H1 (cell line): Measurements from ENCODE around the gene CH25H. TPM values are rescaled to one million over a fixed set of nuclear protein-coding genes. Genes with fewer than 3 reads are reported as not detected.

Experiments used
- CTCF ChIA-PET: fragments of 300-600 bp; sonication (Branson Sonifier 250); formaldehyde crosslinking; loops from one replicate; lab custom pipeline; 2021; ENCODE audit not compliant: partially characterized antibody; lab: Charles Lee
- POLR2A ChIA-PET: fragments of 300-600 bp; sonication (Branson Sonifier 250); formaldehyde crosslinking; loops from one replicate; lab custom pipeline; 2021; ENCODE audit warnings: inconsistent platforms; ENCODE audit not compliant: partially characterized antibody; lab: Charles Lee
- DNase-seq, 2 experiments: peaks; one replicate each; pipeline versions ENCODE4 v3.0.0 to v3.0.0-alpha.2; 2010 to 2022; ENCODE audit warnings: low spot score in 2 of 2, low read depth in 1 of 2, mixed read lengths in 1 of 2
- FAIRE-seq: peaks from 2 replicates; lab custom pipeline; 2011; peaks lifted over from hg19 to GRCh38; lab: Jason Lieb, UNC
- H2AFZ ChIP-seq: 2 replicates; pipeline ENCODE4 v1.8.1; 2012; ENCODE audit warnings: low read length, inconsistent platforms
- H2AK5ac ChIP-seq: 2 replicates; pipeline ENCODE4 v1.6.1; 2013; ENCODE audit warnings: low read depth, low read length
- H2BK120ac ChIP-seq: replicated peaks from 2 replicates; pipeline ENCODE3; 2013; ENCODE audit warnings: low read depth, low read length, inconsistent platforms
- H2BK12ac ChIP-seq: 2 replicates; pipeline ENCODE4 v1.6.1; 2013; ENCODE audit warnings: low read depth, low read length
- H2BK15ac ChIP-seq: 2 replicates; pipeline ENCODE4 v1.6.1; 2013; ENCODE audit warnings: low read length
- H2BK20ac ChIP-seq: 2 replicates; pipeline ENCODE4 v1.6.1; 2013; ENCODE audit warnings: low read length
- H2BK5ac ChIP-seq: 2 replicates; pipeline ENCODE4 v1.6.1; 2013; ENCODE audit warnings: low read depth, low read length
- H3K14ac ChIP-seq: 2 replicates; pipeline ENCODE4 v1.6.1; 2013; ENCODE audit warnings: inconsistent platforms; ENCODE audit not compliant: insufficient read length
- H3K18ac ChIP-seq: 2 replicates; pipeline ENCODE4 v1.6.1; 2013; ENCODE audit warnings: low read length; ENCODE audit errors: extremely low read depth
- H3K23ac ChIP-seq: 2 replicates; pipeline ENCODE4 v1.6.1; 2013; ENCODE audit warnings: inconsistent platforms; ENCODE audit not compliant: insufficient read length
- H3K23me2 ChIP-seq: 2 replicates; pipeline ENCODE4 v1.6.1; 2013; ENCODE audit warnings: low read depth, low read length
- H3K27ac ChIP-seq: 2 replicates; pipeline ENCODE4 v1.6.1; 2011; ENCODE audit warnings: low read depth, low read length, inconsistent platforms
- H3K27me3 ChIP-seq, 4 experiments: replicated peaks in 1 of 4; 1 replicate in 1 of 4; 2 replicates in 3 of 4; pipeline versions ENCODE4 v1.6.1 to v1.8.1; 2011 to 2013; ENCODE audit warnings: low read length in 3 of 4, mild to moderate bottlenecking in 3 of 4, inconsistent platforms in 2 of 4, mixed read lengths in 2 of 4, moderate library complexity in 1 of 4; ENCODE audit not compliant: control insufficient read depth in 3 of 4, insufficient read depth in 3 of 4; ENCODE audit errors: extremely low read depth in 1 of 4
- H3K36me3 ChIP-seq, 4 experiments: 2 replicates each; pipeline versions ENCODE4 v1.6.1 to v1.8.1; 2011 to 2013; ENCODE audit warnings: mild to moderate bottlenecking in 4 of 4, low read length in 3 of 4, moderate library complexity in 2 of 4, control low read depth in 1 of 4, inconsistent platforms in 1 of 4; ENCODE audit not compliant: insufficient read depth in 4 of 4, control insufficient read depth in 2 of 4
- H3K4ac ChIP-seq: replicated peaks from 2 replicates; pipeline ENCODE3; 2013; ENCODE audit warnings: low read length, low read depth, mixed read lengths, inconsistent platforms; ENCODE audit not compliant: insufficient read length
- H3K4me1 ChIP-seq, 4 experiments: replicated peaks in 1 of 4; 1 replicate in 1 of 4; 2 replicates in 3 of 4; pipeline versions ENCODE4 v1.6.1 to v1.8.1; 2011 to 2013; ENCODE audit warnings: low read length in 3 of 4, inconsistent platforms in 2 of 4, mixed read lengths in 1 of 4; ENCODE audit not compliant: insufficient read depth in 4 of 4, control insufficient read depth in 3 of 4
- H3K4me2 ChIP-seq, 2 experiments: 2 replicates each; pipeline versions ENCODE4 v1.6.1 to v1.8.1; 2011 to 2013; ENCODE audit warnings: low read depth in 2 of 2, low read length in 2 of 2, control low read depth in 1 of 2, inconsistent platforms in 1 of 2, mild to moderate bottlenecking in 1 of 2; ENCODE audit not compliant: insufficient read depth in 1 of 2
- H3K4me3 ChIP-seq, 4 experiments: fragments of 200-600, 300-600 bp in 1 of 4; sonication (generic), shearing (Covaris generic), sonication (Bioruptor Twin) in 1 of 4; 2 replicates each; pipeline versions ENCODE4 v1.5.1 to v1.8.1; 2011 to 2016; ENCODE audit warnings: low read length in 4 of 4, low read depth in 3 of 4, control low read depth in 2 of 4, inconsistent platforms in 2 of 4, mild to moderate bottlenecking in 2 of 4, mixed read lengths in 1 of 4, moderate library complexity in 1 of 4; ENCODE audit not compliant: insufficient read depth in 2 of 4; ENCODE audit errors: extremely low read depth in 1 of 4
- H3K56ac ChIP-seq: replicated peaks from 2 replicates; pipeline ENCODE3; 2013; ENCODE audit warnings: low read depth, mild to moderate bottlenecking, mixed read lengths, low read length, inconsistent platforms; ENCODE audit not compliant: insufficient read length
- H3K79me1 ChIP-seq: 2 replicates; pipeline ENCODE4 v1.6.1; 2013; ENCODE audit warnings: low read depth, low read length, control low read depth
- H3K79me2 ChIP-seq, 2 experiments: 2 replicates each; pipeline versions ENCODE4 v1.6.1 to v1.8.1; 2012 to 2013; ENCODE audit warnings: low read length in 2 of 2, mild to moderate bottlenecking in 2 of 2, inconsistent platforms in 1 of 2; ENCODE audit not compliant: insufficient read depth in 2 of 2, control insufficient read depth in 1 of 2
- H3K9ac ChIP-seq, 4 experiments: replicated peaks in 1 of 4; 1 replicate in 1 of 4; 2 replicates in 3 of 4; pipeline versions ENCODE4 v1.6.1 to v1.8.1; 2011 to 2013; ENCODE audit warnings: low read depth in 3 of 4, low read length in 3 of 4, control low read depth in 2 of 4, mild to moderate bottlenecking in 2 of 4, moderate library complexity in 2 of 4, inconsistent platforms in 1 of 4; ENCODE audit errors: extremely low read depth in 1 of 4
- H3K9me3 ChIP-seq, 2 experiments: 2 replicates each; pipeline versions ENCODE4 v1.6.1 to v1.8.1; 2012 to 2013; ENCODE audit warnings: mild to moderate bottlenecking in 2 of 2, moderate library complexity in 2 of 2, control low read depth in 1 of 2, inconsistent platforms in 1 of 2, low read depth in 1 of 2, low read length in 1 of 2, mixed read lengths in 1 of 2; ENCODE audit not compliant: insufficient read depth in 2 of 2
- H4K20me1 ChIP-seq, 2 experiments: replicated peaks in 1 of 2; 2 replicates each; pipeline versions ENCODE3 to v1.8.1; 2011 to 2013; ENCODE audit warnings: inconsistent platforms in 2 of 2, low read length in 2 of 2, mild to moderate bottlenecking in 1 of 2; ENCODE audit not compliant: insufficient read depth in 2 of 2, control insufficient read depth in 1 of 2
- H4K5ac ChIP-seq: 2 replicates; pipeline ENCODE4 v1.6.1; 2013; ENCODE audit warnings: low read length, low read depth, mixed read lengths, inconsistent platforms; ENCODE audit not compliant: insufficient read length
- H4K8ac ChIP-seq: 2 replicates; pipeline ENCODE4 v1.8.0; 2013; ENCODE audit warnings: mild to moderate bottlenecking, moderate library complexity, low read length, inconsistent platforms; ENCODE audit not compliant: insufficient read depth; ENCODE audit errors: extremely low read depth
- H4K91ac ChIP-seq: replicated peaks from 2 replicates; pipeline ENCODE3; 2013; ENCODE audit warnings: low read length, mixed read lengths, inconsistent platforms; ENCODE audit not compliant: insufficient read length
- CHD2 ChIP-seq: IDR thresholded peaks from 2 replicates; pipeline ENCODE4 v1.6.1; 2012; ENCODE audit warnings: low read length, improper control_type of control experiment
- KDM1A ChIP-seq: fragments of 200-600, 300-600 bp; sonication (generic); IDR thresholded peaks from 2 replicates; pipeline ENCODE4 v1.7.1; 2016; ENCODE audit warnings: mild to moderate bottlenecking, low read length, borderline replicate concordance
- polyA plus RNA-seq, 7 experiments: library from polyadenylated mRNA; depleted of rRNA in 3 of 7; stranded (reverse) in 5 of 7; unstranded in 2 of 7; fragments of >200 nt in 5 of 7; fragments of 200-250 nt in 2 of 7; gene quantifications; 1 replicate in 5 of 7; 2 replicates in 1 of 7; 4 replicates in 1 of 7; pipeline versions ENCODE4 v1.2.1 to v1.2.3, GENCODE V29; 2011 to 2013; ENCODE audit warnings: missing spikeins in 2 of 7, mixed read lengths in 2 of 7
- total RNA-seq: library from RNA; stranded (reverse); fragmentation: NEBNext Ultra II Directional; extraction: Animal tissue kit (Norgen Biotek cat#: 25700); gene quantifications from 2 replicates; pipeline ENCODE4 v1.2.1, GENCODE V29; 2021

Gene CH25H
- total and polyA plus RNA-seq, 2 of the 8 experiments (the other 6 are each of a cell fraction or from before 2014, with no cell fraction given): 0.56 to 1.3 TPM

GRCh38 chr10:89158446-89158845 is 48.7 kb downstream of the CH25H start:
- no peaks in the 10 kb centered on the region for H3K23me2 ChIP-seq
- H3K9ac ChIP-seq: no peak overlapping the region
- H4K91ac ChIP-seq: no peak overlapping the region
- H2BK5ac ChIP-seq: no peak overlapping the region
- H2BK12ac ChIP-seq: no peak overlapping the region
- H3K4ac ChIP-seq: no peak overlapping the region
- no peaks in the 10 kb centered on the region for H3K36me3 ChIP-seq
- no peak overlapping the region for H3K4me2 ChIP-seq
- FAIRE-seq: no peak
- H3K23ac ChIP-seq: no peak overlapping the region
- no peak overlapping the region for H4K8ac ChIP-seq
- no peaks in the 10 kb centered on the region for H3K27me3 ChIP-seq
- H2BK120ac ChIP-seq: no peak overlapping the region
- H2BK20ac ChIP-seq: no peak overlapping the region
- no peak overlapping the region for H3K56ac ChIP-seq
- H3K79me2 ChIP-seq: no peaks in the 10 kb centered on the region
- DNase-seq: no peak
- H4K5ac ChIP-seq: no peak overlapping the region
- no peaks in the 10 kb centered on the region for H3K79me1 ChIP-seq
- no peaks in the 10 kb centered on the region for H4K20me1 ChIP-seq
- no peak overlapping the region for H3K14ac ChIP-seq
- no peaks in the 10 kb centered on the region for H3K4me1 ChIP-seq
- H3K27ac ChIP-seq: no peak overlapping the region
- no peak overlapping the region for H2AK5ac ChIP-seq
- no peaks in the 10 kb centered on the region for H3K9me3 ChIP-seq
- TF ChIP-seq CHD2 (no peak), KDM1A (no peak)
- H2BK15ac ChIP-seq: no peak overlapping the region
- H3K4me3 ChIP-seq: no peak overlapping the region
- POLR2A ChIA-PET: no interaction called here
- no peak overlapping the region for H3K18ac ChIP-seq
- CTCF ChIA-PET: interaction anchor here (0.6 kb wide), 2 partner anchors 127 to 243 kb away, joined by 4 read pairs; no protein-coding TSS in a partner anchor
- H2AFZ ChIP-seq: no peak overlapping the region
